BJ (cell line): ENCODE measurements around the gene PER2. TPM values are rescaled to one million over a fixed set of nuclear protein-coding genes. Genes with fewer than 3 reads are reported as not detected.
A peak's percentile ranks its signal among the peaks of the same experiment; 100 is the strongest.

Source experiments
- CTCF ChIA-PET: fragments of 350-600 bp; formaldehyde crosslinking; extraction: SDS; loops from one replicate; lab custom pipeline; 2021; ENCODE audit warnings: antibody characterized with exemption, inconsistent platforms; lab: Yijun Ruan, JAX
- POLR2A ChIA-PET: fragments of 300-600 bp; sonication (Branson Sonifier 250); formaldehyde crosslinking; extraction: SDS; loops from one replicate; lab custom pipeline; 2021; ENCODE audit warnings: antibody characterized with exemption; lab: Charles Lee
- DNase-seq: peaks from one replicate; pipeline ENCODE4 v3.0.0-alpha.2; 2011; ENCODE audit warnings: low read depth
- H3K27me3 ChIP-seq: 2 replicates; pipeline ENCODE4 v1.6.0; 2011; ENCODE audit warnings: low read length; ENCODE audit not compliant: control insufficient read depth, insufficient read depth
- H3K36me3 ChIP-seq: 2 replicates; pipeline ENCODE4 v1.5.1; 2011; ENCODE audit warnings: low read length; ENCODE audit not compliant: control insufficient read depth, insufficient read depth
- H3K4me3 ChIP-seq: 2 replicates; pipeline ENCODE4 v1.5.1; 2011; ENCODE audit warnings: low read depth, mild to moderate bottlenecking, control low read depth, low read length
- CTCF ChIP-seq: IDR thresholded peaks from 2 replicates; pipeline ENCODE4 v1.5.1; 2011; ENCODE audit warnings: low read depth, mild to moderate bottlenecking, control low read depth, inconsistent platforms, low read length, moderate library complexity; ENCODE audit not compliant: insufficient read depth
- polyA plus RNA-seq: library from polyadenylated mRNA; depleted of rRNA; stranded (reverse); fragments of >200 nt; gene quantifications from 2 replicates; pipeline ENCODE4 v1.2.3, GENCODE V29; 2011

PER2 gene
- polyA plus RNA-seq, 1 experiment, result 3.1 TPM

GRCh38 chr2:238265605-238266004 is 22.8 kb downstream of the PER2 start:
- CTCF ChIA-PET, result interaction anchor here (1.5 to 4.2 kb wide), 4 partner anchors 9 to 406 kb away, joined by 3 to 84 read pairs (median 37); partner anchors contain the start of gene RAMP1
- H3K27me3 ChIP-seq, result no peaks in the 10 kb centered on the region
- DNase-seq, result no peak
- POLR2A ChIA-PET, result no interaction called here
- H3K36me3 ChIP-seq, result peaks cover 18% of the 10 kb centered on the region
- H3K4me3 ChIP-seq, result no peak overlapping the region
- TF ChIP-seq CTCF, result no peak

- Histone ChIP-seq H3K27me3 (no peaks in the 10 kb centered on the region), H3K4me3 (no peak overlapping the region), H3K36me3 (peaks cover 21% of the 10 kb centered on the region)
- no peak for TF ChIP-seq CTCF
- ChIA-PET POLR2A (no interaction called here), CTCF (interaction anchor here (0.6 to 4.2 kb wide), 24 partner anchors 10 to 683 kb away, joined by 3 to 84 read pairs (median 5); partner anchors contain the start of genes ERFE, HES6, PER2 and RAMP1)
- DNase-seq, result no peak
Observed at GRCh38 chr2:238264072-238264460, 24.3 kb downstream of the PER2 start.

- no peak overlapping the region for H3K4me3 ChIP-seq
- peak; percentile 82 for TF ChIP-seq CTCF
- CTCF ChIA-PET, result interaction anchor here (0.7 to 4.2 kb wide), 40 partner anchors 9 to 682 kb away, joined by 3 to 84 read pairs (median 4); partner anchors contain the start of genes ERFE, HES6, PER2 and RAMP1
- POLR2A ChIA-PET, result no interaction called here
- H3K27me3 ChIP-seq, result no peaks in the 10 kb centered on the region
- H3K36me3 ChIP-seq, result peaks cover 26% of the 10 kb centered on the region
- DNase-seq, result peak; percentile 61
Observed at GRCh38 chr2:238263204-238264071, 25.0 kb downstream of the PER2 start.

DNA sequence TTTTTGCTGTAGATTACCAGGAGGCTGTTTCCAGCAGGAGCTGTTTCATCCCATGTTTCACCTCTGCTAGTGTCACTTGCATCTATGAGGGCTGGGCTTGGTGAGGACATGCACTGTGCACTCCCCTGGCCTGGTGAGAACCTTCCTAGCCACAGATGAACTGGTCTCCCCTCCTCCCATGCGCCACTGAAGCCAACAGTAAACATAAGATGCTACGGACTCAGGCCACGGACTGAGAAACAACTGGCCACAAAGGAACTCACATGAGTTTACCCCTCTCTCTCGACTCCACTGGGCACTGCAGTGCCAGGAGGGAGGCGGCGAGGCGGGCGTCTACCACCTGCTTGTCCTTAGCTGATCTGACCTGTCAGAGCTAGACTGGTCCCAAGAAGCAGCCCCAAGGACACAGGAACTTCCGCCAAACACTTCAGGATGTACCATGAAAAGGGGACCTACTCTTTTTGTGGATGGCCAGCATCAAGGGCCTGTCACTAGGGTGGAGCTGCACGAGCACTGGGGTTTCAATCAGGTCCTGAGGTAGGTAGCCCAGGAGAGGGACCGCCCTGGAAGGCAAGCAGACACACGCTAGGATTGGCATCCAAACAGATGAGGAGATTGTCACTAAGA is 25.8 kb downstream of the PER2 start:
- no peak for DNase-seq
- TF ChIP-seq CTCF, result no peak
- Histone ChIP-seq H3K27me3 (no peaks in the 10 kb centered on the region), H3K4me3 (no peak overlapping the region), H3K36me3 (peaks cover 23% of the 10 kb centered on the region)
- ChIA-PET CTCF (interaction anchor here (0.7 to 4.2 kb wide), 36 partner anchors 9 to 681 kb away, joined by 3 to 84 read pairs (median 4); partner anchors contain the start of genes HES6, PER2 and RAMP1), POLR2A (no interaction called here)
